Measurements from ENCODE around the gene CFAP61.

Gene CFAP61

GRCh38 chr20:20409331-20409730 lies 357.0 kb downstream of the CFAP61 start:
- TF ChIP-seq GATA2 (IDR thresholded peaks at IDR 0.05; ENCODE audit: low read depth, low read length) (no peak), GATA3 (IDR thresholded peaks at IDR 0.05; ENCODE audit: low read depth, low read length) (no peak)

Measured in SH-SY5Y (cell line).